ENCODE measurements around the gene CHRNB4.

The CHRNB4 gene

GRCh38 chr15:78641749-78642275 is 802 bp upstream of the CHRNB4 start:
- CTCF ChIA-PET: interaction anchor here (1.0 to 1.7 kb wide), 4 partner anchors 22 to 109 kb away, joined by 3 to 4 read pairs (median 4); no protein-coding TSS in a partner anchor
- Histone ChIP-seq H3K4me1 (ENCODE audit: control insufficient read depth, insufficient read depth, low read length) (peaks cover 2% of the 10 kb centered on the region; the same call in 1 of the 2 replicates), H3K36me3 (ENCODE audit: control insufficient read depth in 2 of 2, insufficient read depth in 1 of 2, low read length in 2 of 2) (no peaks in the 10 kb centered on the region), H3K27ac (ENCODE audit: extremely low read depth, low read depth, low read length) (no peak overlapping the region), H3K9me3 (ENCODE audit: control insufficient read depth, insufficient read depth, low read depth, low read length) (no peaks in the 10 kb centered on the region), H3K4me3 (ENCODE audit: low read depth, low read length) (no peak overlapping the region)
- TF ChIP-seq GLI2 (tag by site-specific recombination; IDR thresholded peaks at IDR 0.05; ENCODE audit: borderline replicate concordance, low read depth): no peak
- 0 out of 2 replicates have a peak, but pooled peaks have one; percentile 4 for TF ChIP-seq ZNF600 (tag by site-specific recombination; IDR thresholded peaks at IDR 0.05)
- POLR2A ChIA-PET: no interaction called here

- CTCF ChIA-PET: interaction anchor here (0.9 to 5.9 kb wide), 13 partner anchors 10 to 110 kb away, joined by 3 to 119 read pairs (median 7); no protein-coding TSS in a partner anchor
- TF ChIP-seq ZBTB8A (tag by site-specific recombination; IDR thresholded peaks at IDR 0.05) (peak; percentile 93), SP3 (tag by site-specific recombination; IDR thresholded peaks at IDR 0.05) (peak; percentile 94), ZFP3 (tag by site-specific recombination; IDR thresholded peaks at IDR 0.05; ENCODE audit: low read depth) (no peak), KLF16 (tag by site-specific recombination; IDR thresholded peaks at IDR 0.05) (0 out of 2 replicates have a peak, but pooled peaks have one; percentile 11), MZF1 (tag by site-specific recombination; IDR thresholded peaks at IDR 0.05; ENCODE audit: borderline replicate concordance) (no peak), ZNF791 (tag by site-specific recombination; IDR thresholded peaks at IDR 0.05) (no peak), ZNF626 (tag by site-specific recombination; IDR thresholded peaks at IDR 0.05) (no peak), ZNF157 (tag by site-specific recombination; IDR thresholded peaks at IDR 0.05) (no peak), TSHZ1 (tag by site-specific recombination; IDR thresholded peaks at IDR 0.05; ENCODE audit: borderline replicate concordance) (no peak), KLF1 (tag by site-specific recombination; IDR thresholded peaks at IDR 0.05) (peak; percentile 75), EGR2 (tag by site-specific recombination; IDR thresholded peaks at IDR 0.05; ENCODE audit: low read depth) (peak; percentile 98), ELK4 (IDR thresholded peaks at IDR 0.05; ENCODE audit: borderline replicate concordance, low read depth, low read length) (no peak), ZNF423 (tag by site-specific recombination; IDR thresholded peaks at IDR 0.05) (no peak), SCRT2 (tag by site-specific recombination; IDR thresholded peaks at IDR 0.05) (peak; percentile 95), ZNF488 (tag by site-specific recombination; IDR thresholded peaks at IDR 0.05) (no peak), SETDB1 (IDR thresholded peaks at IDR 0.05; ENCODE audit: insufficient read length, low read length) (no peak), ZNF335 (tag by site-specific recombination; conservative IDR thresholded peaks at IDR 0.05) (peak; percentile 77), ZNF132 (tag by site-specific recombination; IDR thresholded peaks at IDR 0.05; ENCODE audit: borderline replicate concordance) (no peak), ZNF449 (tag by site-specific recombination; IDR thresholded peaks at IDR 0.05) (no peak; the same call in 1 of the 2 replicates), ZSCAN5A (tag by site-specific recombination; IDR thresholded peaks at IDR 0.05) (no peak), ZBTB26 (tag by site-specific recombination; optimal IDR thresholded peaks at IDR 0.05) (peak; percentile 41), ZFHX2 (tag by site-specific recombination; conservative IDR thresholded peaks at IDR 0.05) (peak; percentile 99), GLI2 (tag by site-specific recombination; IDR thresholded peaks at IDR 0.05; ENCODE audit: borderline replicate concordance, low read depth) (no peak)
Observed at GRCh38 chr15:78640527-78641101, 396 bp downstream of the CHRNB4 start.

More at GRCh38 chr15:78640527-78641101, 396 bp downstream of the CHRNB4 start:
- Histone ChIP-seq H3K9me3 (ENCODE audit: control insufficient read depth, insufficient read depth, low read depth, low read length) (no peaks in the 10 kb centered on the region), H3K36me3 (ENCODE audit: control insufficient read depth in 2 of 2, insufficient read depth in 1 of 2, low read length in 2 of 2) (no peaks in the 10 kb centered on the region), H3K4me3 (ENCODE audit: low read depth, low read length) (peak overlapping the region; percentile 41), H3K4me1 (ENCODE audit: control insufficient read depth, insufficient read depth, low read length) (peaks cover 2% of the 10 kb centered on the region; the same call in 1 of the 2 replicates), H3K27ac (ENCODE audit: extremely low read depth, low read depth, low read length) (no peak overlapping the region)
- POLR2A ChIA-PET: no interaction called here

All from HEK293 (cell line).